K562 (cell line): ENCODE results near the gene NAA38. TPM values are rescaled to one million over a fixed set of nuclear protein-coding genes. Genes with fewer than 3 reads are reported as not detected.

ENCODE experiments used
- ARID1B ChIP-seq: fragments of 450-650 bp; IDR thresholded peaks from 2 replicates; pipeline ENCODE4 v1.6.1; 2016; ENCODE audit warnings: antibody characterized with exemption, mild to moderate bottlenecking, inconsistent platforms
- BHLHE40 ChIP-seq: IDR thresholded peaks from 2 replicates; pipeline ENCODE4 v1.6.1; 2011; ENCODE audit warnings: low read length, improper control_type of control experiment
- DACH1 ChIP-seq: fragments of 450-650 bp; IDR thresholded peaks from 2 replicates; pipeline ENCODE4 v1.6.1; 2018; ENCODE audit not compliant: partially characterized antibody
- ETV6 ChIP-seq, 3 experiments: fragments of 150-350 bp in 1 of 3; sonication (generic) in 1 of 3; formaldehyde crosslinking in 1 of 3; IDR thresholded peaks; 2 replicates each; pipeline versions ENCODE4 v1.6.1 to v1.8.0; 2014 to 2022; ENCODE audit warnings: borderline replicate concordance in 2 of 3, low read depth in 2 of 3, antibody characterized with exemption in 1 of 3, low read length in 1 of 3, mild to moderate bottlenecking in 1 of 3, missing genetic modification reagents in 1 of 3
- GATAD2B ChIP-seq: fragments of 450-650 bp; IDR thresholded peaks from 2 replicates; pipeline ENCODE4 v1.6.1; 2017; ENCODE audit warnings: mild to moderate bottlenecking, borderline replicate concordance
- NR2F6 ChIP-seq: fragments of 450-650 bp; formaldehyde crosslinking; IDR thresholded peaks from 2 replicates; pipeline ENCODE4 v1.4.0; 2020; ENCODE audit warnings: mild to moderate bottlenecking
- PRPF4 ChIP-seq: fragments of 200-400 bp; formaldehyde crosslinking; IDR thresholded peaks from one replicate; pipeline ENCODE4 v1.6.1; 2017; ENCODE audit warnings: low read length, low read depth, mild to moderate bottlenecking; ENCODE audit not compliant: insufficient read depth, poor library complexity, severe bottlenecking
- PTRF ChIP-seq: fragments of 450-650 bp; IDR thresholded peaks from 2 replicates; pipeline ENCODE4 v1.6.1; 2016; ENCODE audit warnings: mild to moderate bottlenecking, missing genetic modification characterization, missing compliant biosample characterization
- RBM14 ChIP-seq: fragments of 200-400 bp; formaldehyde crosslinking; IDR thresholded peaks from 2 replicates; pipeline ENCODE4 v1.6.1; 2018; ENCODE audit warnings: low read depth, mild to moderate bottlenecking, low read length, moderate library complexity, borderline replicate concordance; ENCODE audit not compliant: insufficient read depth
- RFX1 ChIP-seq: fragments of 450-650 bp; IDR thresholded peaks from 2 replicates; pipeline ENCODE4 v1.6.1; 2016; ENCODE audit warnings: mild to moderate bottlenecking, moderate library complexity
- TAF1 ChIP-seq: IDR thresholded peaks from 2 replicates; pipeline ENCODE4 v1.6.1; 2011; ENCODE audit warnings: mild to moderate bottlenecking, low read length, moderate library complexity; ENCODE audit not compliant: insufficient read depth, control insufficient read depth, severe bottlenecking; ENCODE audit errors: extremely low read depth
- TBL1XR1 ChIP-seq, 2 experiments: IDR thresholded peaks; 2 replicates each; pipeline ENCODE4 v1.6.1; 2012; ENCODE audit warnings: improper control_type of control experiment in 2 of 2, low read length in 2 of 2, mild to moderate bottlenecking in 1 of 2
- XRCC3 ChIP-seq: fragments of 450-650 bp; IDR thresholded peaks from 2 replicates; pipeline ENCODE4 v1.6.1; 2017; ENCODE audit warnings: mild to moderate bottlenecking, moderate library complexity
- ZNF444 ChIP-seq: fragments of 250-450 bp; sonication (Bioruptor Pico); IDR thresholded peaks from 2 replicates; pipeline ENCODE4 v1.4.0; 2020; ENCODE audit warnings: mild to moderate bottlenecking, moderate library complexity
- ZNF589 ChIP-seq: fragments of 200-800 bp; sonication (Bioruptor generic); IDR thresholded peaks from 2 replicates; pipeline ENCODE4 v1.6.1; 2016; ENCODE audit warnings: low read depth, missing genetic modification characterization, missing compliant biosample characterization
- ZSCAN29 ChIP-seq: fragments of 450-650 bp; IDR thresholded peaks from 2 replicates; pipeline ENCODE4 v1.6.1; 2017
- polyA plus RNA-seq, 8 experiments: library from polyadenylated mRNA; depleted of rRNA in 4 of 8; stranded (reverse) in 5 of 8; unstranded in 3 of 8; fragments of >200 nt; fragmentation: Nextera tagmentation in 2 of 8; fragmentation: Illumina TruSeq in 1 of 8; extraction: Ambion mirVana in 2 of 8; extraction: Trizol in 1 of 8; gene quantifications; 2 replicates each; pipeline versions ENCODE4 v1.2.1 to v1.2.3, GENCODE V29; 2011 to 2014; ENCODE audit warnings: inconsistent platforms in 1 of 8, missing spikeins in 1 of 8
- total RNA-seq, 7 experiments: library from RNA; depleted of rRNA in 6 of 7; stranded (reverse); fragments of >200 nt in 6 of 7; fragmentation: Illumina TruSeq in 2 of 7; extraction: Trizol in 2 of 7; gene quantifications; 2 replicates each; pipeline versions ENCODE4 v1.2.1 to v1.2.3, GENCODE V29; 2011 to 2021; ENCODE audit warnings: low replicate concordance in 1 of 7
- TF ChIP-seq, protein P1 (sequence below): sonication (generic); formaldehyde crosslinking; IDR thresholded peaks from 2 replicates; pipeline ENCODE4 v1.5.0; 2020; ENCODE audit warnings: missing genetic modification reagents
- TF ChIP-seq, protein P2 (sequence below): sonication (generic); formaldehyde crosslinking; IDR thresholded peaks from 2 replicates; pipeline ENCODE4 v1.9.0; 2022; ENCODE audit warnings: mild to moderate bottlenecking, missing genetic modification reagents
- TF ChIP-seq, protein P3 (sequence below): IDR thresholded peaks from 2 replicates; pipeline ENCODE4 v1.6.1; 2014; ENCODE audit warnings: antibody characterized with exemption
- TF ChIP-seq, protein P4 (sequence below): sonication (generic); formaldehyde crosslinking; IDR thresholded peaks from 2 replicates; pipeline ENCODE4 v1.9.0; 2022; ENCODE audit warnings: mild to moderate bottlenecking, missing genetic modification reagents
- TF ChIP-seq, protein P5 (sequence below), 3 experiments: fragments of 200-800 bp in 1 of 3; sonication (Bioruptor generic) in 1 of 3; sonication (generic) in 1 of 3; formaldehyde crosslinking in 1 of 3; IDR thresholded peaks; 2 replicates each; pipeline versions ENCODE4 v1.6.1 to v1.8.0; 2016 to 2022; ENCODE audit warnings: mild to moderate bottlenecking in 2 of 3, missing compliant biosample characterization in 2 of 3, missing genetic modification characterization in 2 of 3, missing genetic modification reagents in 1 of 3

Gene NAA38
- total and polyA plus RNA-seq, 9 of the 15 experiments (the other 6 are each of a cell fraction or from before 2014, with no cell fraction given), result 16.4 to 99.8 (median 57.3) TPM

DNA sequence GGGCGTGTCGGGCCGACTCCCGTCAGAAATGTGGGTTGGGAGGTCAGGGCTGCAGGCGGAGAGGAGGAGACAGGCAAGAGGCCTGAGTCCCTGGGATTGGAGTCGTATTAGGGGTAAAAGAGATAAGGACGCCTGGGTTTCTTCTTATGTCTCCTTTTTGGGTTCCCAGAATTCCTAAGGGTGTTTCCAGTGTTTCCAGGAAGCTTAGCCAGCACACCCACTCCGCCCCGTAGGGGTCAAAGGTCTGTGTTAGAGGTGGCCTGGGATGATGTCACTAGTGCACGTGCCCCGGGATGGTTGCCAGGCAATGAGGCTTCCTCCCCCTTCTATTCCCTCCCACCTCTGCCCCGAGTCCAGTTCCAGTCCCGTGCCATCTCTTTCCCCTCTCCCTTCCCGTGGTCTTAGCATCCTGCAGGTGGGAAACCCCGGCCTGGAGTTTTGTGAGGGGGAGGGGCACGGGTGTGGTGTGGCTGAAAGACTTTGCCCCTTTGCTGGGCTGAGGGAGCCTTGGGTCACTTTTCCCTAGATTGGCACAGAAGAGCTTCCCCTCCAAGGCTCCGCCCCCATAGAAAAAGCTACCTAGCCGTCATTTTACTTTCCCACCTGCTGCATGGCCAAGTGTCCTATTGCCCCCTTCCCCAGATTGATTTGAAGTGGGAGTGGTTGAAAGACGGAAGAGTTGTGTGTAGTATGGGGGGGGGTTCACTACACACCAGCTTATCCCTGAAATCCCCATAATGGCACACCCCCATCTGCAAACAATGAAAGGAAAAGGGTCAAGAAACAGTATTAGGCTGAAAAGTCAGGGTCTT, 20.6 kb downstream of the NAA38 start (continued):
- peak in 1 of 2 experiments; percentile 79; a peak in 2 of 4 replicates for TF ChIP-seq TBL1XR1 (IDR thresholded peaks at IDR 0.05; ENCODE audit: low read length in 2 of 2)
- TF ChIP-seq ZNF589 (CRISPR knock-in tag), result 0 out of 2 replicates have a peak, but pooled peaks have one; percentile 69
- peak; percentile 89 for TF ChIP-seq RFX1
- TF ChIP-seq, protein P1, sequence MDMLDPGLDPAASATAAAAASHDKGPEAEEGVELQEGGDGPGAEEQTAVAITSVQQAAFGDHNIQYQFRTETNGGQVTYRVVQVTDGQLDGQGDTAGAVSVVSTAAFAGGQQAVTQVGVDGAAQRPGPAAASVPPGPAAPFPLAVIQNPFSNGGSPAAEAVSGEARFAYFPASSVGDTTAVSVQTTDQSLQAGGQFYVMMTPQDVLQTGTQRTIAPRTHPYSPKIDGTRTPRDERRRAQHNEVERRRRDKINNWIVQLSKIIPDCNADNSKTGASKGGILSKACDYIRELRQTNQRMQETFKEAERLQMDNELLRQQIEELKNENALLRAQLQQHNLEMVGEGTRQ (CRISPR knock-in tag), result peak; percentile 81
- no peak for TF ChIP-seq PRPF4
- no peak for TF ChIP-seq NR2F6 (CRISPR knock-in tag)
- TF ChIP-seq, protein P2, sequence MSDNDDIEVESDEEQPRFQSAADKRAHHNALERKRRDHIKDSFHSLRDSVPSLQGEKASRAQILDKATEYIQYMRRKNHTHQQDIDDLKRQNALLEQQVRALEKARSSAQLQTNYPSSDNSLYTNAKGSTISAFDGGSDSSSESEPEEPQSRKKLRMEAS, result peak; percentile 77
- TF ChIP-seq ETV6 (IDR thresholded peaks at IDR 0.05; ENCODE audit: borderline replicate concordance in 1 of 2, low read depth in 2 of 2, low read length in 1 of 2), result peak in 1 of 2 experiments; percentile 23; a peak in 2 of 4 replicates
- TF ChIP-seq ETV6 (CRISPR knock-in tag; IDR thresholded peaks at IDR 0.05; ENCODE audit: borderline replicate concordance), result no peak
- TF ChIP-seq PTRF (tag), result no peak
- peak; percentile 73; the same call in 1 of the 2 replicates for TF ChIP-seq GATAD2B
- TF ChIP-seq TAF1, result no peak
- TF ChIP-seq BHLHE40, result peak; percentile 100
- no peak for TF ChIP-seq XRCC3
- TF ChIP-seq, protein P3, sequence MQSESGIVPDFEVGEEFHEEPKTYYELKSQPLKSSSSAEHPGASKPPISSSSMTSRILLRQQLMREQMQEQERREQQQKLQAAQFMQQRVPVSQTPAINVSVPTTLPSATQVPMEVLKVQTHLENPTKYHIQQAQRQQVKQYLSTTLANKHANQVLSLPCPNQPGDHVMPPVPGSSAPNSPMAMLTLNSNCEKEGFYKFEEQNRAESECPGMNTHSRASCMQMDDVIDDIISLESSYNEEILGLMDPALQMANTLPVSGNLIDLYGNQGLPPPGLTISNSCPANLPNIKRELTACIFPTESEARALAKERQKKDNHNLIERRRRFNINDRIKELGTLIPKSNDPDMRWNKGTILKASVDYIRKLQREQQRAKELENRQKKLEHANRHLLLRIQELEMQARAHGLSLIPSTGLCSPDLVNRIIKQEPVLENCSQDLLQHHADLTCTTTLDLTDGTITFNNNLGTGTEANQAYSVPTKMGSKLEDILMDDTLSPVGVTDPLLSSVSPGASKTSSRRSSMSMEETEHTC, result peak; percentile 84
- TF ChIP-seq RBM14, result no peak
- TF ChIP-seq, protein P4, sequence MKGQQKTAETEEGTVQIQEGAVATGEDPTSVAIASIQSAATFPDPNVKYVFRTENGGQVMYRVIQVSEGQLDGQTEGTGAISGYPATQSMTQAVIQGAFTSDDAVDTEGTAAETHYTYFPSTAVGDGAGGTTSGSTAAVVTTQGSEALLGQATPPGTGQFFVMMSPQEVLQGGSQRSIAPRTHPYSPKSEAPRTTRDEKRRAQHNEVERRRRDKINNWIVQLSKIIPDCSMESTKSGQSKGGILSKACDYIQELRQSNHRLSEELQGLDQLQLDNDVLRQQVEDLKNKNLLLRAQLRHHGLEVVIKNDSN (CRISPR knock-in tag), result peak; percentile 93
- TF ChIP-seq, protein P5, sequence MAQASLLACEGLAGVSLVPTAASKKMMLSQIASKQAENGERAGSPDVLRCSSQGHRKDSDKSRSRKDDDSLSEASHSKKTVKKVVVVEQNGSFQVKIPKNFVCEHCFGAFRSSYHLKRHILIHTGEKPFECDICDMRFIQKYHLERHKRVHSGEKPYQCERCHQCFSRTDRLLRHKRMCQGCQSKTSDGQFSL (CRISPR knock-in tag; IDR thresholded peaks at IDR 0.05), result peak; percentile 95
- TF ChIP-seq, protein P5 (tag; IDR thresholded peaks at IDR 0.05), result peak in 1 of 2 experiments; percentile 67; a peak in 1 of 4 replicates
- 0 out of 2 replicates have a peak, but pooled peaks have one; percentile 21 for TF ChIP-seq ZSCAN29
- no peak for TF ChIP-seq ZNF444 (CRISPR knock-in tag)
- no peak for TF ChIP-seq DACH1
- peak; percentile 63 for TF ChIP-seq ARID1B
